ENCODE data around the gene DARS1.

The DARS1 gene

DNA sequence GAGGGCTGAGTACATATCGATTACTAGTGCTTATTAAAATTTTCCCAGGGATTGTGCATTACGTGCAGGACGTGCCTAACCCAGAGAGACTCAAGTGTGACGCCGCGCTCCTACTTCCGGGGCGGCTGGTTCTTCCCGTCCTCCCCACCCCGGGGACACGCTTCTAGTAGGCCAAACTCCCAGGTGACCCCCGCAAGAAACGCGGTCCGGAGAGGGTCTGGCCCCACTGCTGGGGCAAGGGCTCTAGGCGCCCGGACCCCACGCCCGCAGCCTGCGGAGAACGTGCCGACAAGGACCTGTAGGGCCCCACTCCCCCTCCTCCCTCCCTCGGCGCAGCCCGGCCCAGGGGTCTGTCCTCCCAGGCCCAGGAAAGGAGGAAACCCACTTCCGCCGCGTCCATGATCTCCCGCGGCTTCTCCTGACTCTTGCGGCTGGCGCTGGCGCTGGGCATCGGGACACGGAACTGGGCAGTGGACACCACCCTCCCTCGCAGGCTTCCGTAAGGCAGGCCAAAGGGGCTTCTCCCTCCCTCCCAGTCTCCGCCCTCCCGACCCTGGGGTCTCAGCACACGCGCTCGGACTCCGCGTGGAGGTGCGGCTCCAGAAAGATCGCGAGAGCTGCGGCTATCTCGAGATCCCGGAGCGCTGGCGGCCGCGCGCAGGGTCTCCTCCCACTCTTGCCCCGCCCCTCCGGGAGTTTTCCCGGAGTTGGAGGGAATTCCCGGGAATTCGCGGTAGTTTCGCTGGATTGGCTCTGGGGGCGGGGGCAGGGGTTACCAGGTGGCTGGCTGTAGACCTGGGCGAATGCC is at the start of gene DARS1:
DARS1 (minus strand) TSS at position 609 of the 808 bp plus-strand sequence; CDS start at position 451, 158 bp downstream.
- TF ChIP-seq, protein P1, sequence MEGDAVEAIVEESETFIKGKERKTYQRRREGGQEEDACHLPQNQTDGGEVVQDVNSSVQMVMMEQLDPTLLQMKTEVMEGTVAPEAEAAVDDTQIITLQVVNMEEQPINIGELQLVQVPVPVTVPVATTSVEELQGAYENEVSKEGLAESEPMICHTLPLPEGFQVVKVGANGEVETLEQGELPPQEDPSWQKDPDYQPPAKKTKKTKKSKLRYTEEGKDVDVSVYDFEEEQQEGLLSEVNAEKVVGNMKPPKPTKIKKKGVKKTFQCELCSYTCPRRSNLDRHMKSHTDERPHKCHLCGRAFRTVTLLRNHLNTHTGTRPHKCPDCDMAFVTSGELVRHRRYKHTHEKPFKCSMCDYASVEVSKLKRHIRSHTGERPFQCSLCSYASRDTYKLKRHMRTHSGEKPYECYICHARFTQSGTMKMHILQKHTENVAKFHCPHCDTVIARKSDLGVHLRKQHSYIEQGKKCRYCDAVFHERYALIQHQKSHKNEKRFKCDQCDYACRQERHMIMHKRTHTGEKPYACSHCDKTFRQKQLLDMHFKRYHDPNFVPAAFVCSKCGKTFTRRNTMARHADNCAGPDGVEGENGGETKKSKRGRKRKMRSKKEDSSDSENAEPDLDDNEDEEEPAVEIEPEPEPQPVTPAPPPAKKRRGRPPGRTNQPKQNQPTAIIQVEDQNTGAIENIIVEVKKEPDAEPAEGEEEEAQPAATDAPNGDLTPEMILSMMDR (IDR thresholded peaks at IDR 0.05; ENCODE audit: low read length, missing control alignments): no peak
- DNase-seq (ENCODE audit: low read depth): peak; percentile 95
- peak within 1 kb of the TSS; percentile 96 for H3K4me3 ChIP-seq (replicated peaks; ENCODE audit: low read depth, low read length)

DNA sequence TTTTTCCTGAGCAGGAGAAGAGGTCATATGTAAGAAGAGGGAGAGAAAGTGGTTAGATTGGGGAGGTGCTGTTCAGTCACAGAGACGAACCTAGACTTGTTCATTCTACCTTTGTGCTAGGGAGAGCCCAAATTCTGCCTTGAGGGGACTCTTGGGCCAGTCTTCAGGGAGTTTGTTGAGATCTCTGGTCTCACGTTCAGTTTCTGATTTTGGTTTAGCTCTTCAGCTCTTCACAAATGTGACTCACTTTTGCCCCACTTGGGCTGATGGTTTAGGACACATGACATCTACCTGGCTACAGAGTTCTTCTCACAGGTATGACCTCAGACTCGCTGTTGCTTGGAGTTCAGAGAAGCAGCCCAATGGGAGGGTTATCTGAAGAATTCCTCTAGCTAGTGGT is 49.2 kb upstream of the DARS1 start:
- no peak for DNase-seq (ENCODE audit: low read depth)
- TF ChIP-seq, protein P1 (IDR thresholded peaks at IDR 0.05; ENCODE audit: low read length, missing control alignments): no peak
- H3K4me3 ChIP-seq (replicated peaks; ENCODE audit: low read depth, low read length): no peak overlapping the region

DNA sequence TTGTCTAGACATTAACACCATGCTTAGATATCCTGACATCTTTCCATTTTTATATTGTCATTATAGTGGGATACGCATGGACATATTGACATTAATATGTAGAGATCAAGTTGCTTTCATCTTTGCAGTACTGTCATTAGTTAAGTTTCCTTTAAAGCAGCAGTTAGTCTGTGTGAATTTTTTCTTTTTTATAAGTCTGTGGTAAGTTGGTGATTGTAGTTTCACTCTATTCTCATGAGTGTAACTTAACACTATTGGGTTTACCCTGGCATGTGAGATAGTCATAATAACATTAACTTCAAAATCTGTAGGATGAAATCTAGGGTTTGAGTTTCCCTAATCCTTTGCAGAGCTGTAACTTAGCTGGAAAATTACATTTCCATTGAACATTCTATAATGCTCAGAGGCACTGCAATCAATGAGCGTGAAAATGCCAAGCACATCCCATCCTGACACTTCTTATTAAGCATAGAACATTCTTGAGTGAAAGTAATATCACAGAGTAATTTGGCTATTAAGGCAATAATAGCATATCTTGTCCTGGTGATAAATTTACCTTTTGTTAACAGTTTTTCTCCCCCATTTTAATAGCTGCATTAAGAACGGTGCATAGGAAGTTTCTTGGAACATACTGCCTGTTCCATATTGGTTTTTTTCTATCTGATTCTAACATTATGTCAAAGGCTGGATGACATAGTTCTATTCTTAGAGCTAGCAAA is 47.5 kb upstream of the DARS1 start:
- no peak overlapping the region for H3K4me3 ChIP-seq (replicated peaks; ENCODE audit: low read depth, low read length)
- no peak for DNase-seq (ENCODE audit: low read depth)
- TF ChIP-seq, protein P1 (IDR thresholded peaks at IDR 0.05; ENCODE audit: low read length, missing control alignments): no peak

DNA sequence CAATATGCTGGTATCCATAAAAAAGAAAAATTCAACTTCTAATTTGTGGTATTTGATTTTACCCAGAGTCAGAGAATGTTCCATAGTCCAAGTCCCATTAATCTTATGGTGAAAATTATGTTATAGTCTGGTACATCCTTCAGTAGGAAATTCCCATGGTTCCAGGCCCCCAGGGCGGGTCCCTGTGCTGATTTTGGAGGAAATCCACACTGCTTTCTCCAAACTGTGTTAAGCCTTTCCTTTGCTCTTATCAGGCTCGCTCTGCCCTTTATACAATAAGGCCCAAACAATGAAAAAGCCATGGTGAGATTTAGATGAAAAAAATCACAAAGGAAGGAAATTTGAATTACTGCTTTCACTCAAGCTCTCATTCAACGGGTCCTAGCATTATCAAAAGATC is 46.8 kb upstream of the DARS1 start:
- TF ChIP-seq, protein P1 (IDR thresholded peaks at IDR 0.05; ENCODE audit: low read length, missing control alignments): no peak
- H3K4me3 ChIP-seq (replicated peaks; ENCODE audit: low read depth, low read length): no peak overlapping the region
- DNase-seq (ENCODE audit: low read depth): no peak

DNA sequence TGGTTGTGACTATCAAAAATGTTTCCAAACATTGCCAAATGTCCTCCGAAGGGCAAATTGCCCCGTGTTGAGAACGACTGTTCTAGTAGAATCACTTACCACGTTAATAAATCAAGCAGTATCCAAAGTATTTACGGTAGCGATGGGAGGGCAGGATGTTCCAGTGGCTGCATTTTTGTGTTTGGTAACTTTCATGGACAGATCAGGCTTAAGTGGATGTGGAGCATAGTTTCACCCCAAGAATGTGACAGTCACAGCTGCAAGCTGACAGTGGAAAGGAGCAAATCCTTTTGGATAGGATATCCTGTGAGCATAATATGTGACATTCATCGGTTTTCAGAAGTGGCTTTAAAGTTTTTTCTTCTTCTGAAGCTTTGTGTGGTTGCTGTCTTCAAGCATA is 46.3 kb upstream of the DARS1 start:
- no peak for DNase-seq (ENCODE audit: low read depth)
- TF ChIP-seq, protein P1 (IDR thresholded peaks at IDR 0.05; ENCODE audit: low read length, missing control alignments): no peak
- H3K4me3 ChIP-seq (replicated peaks; ENCODE audit: low read depth, low read length): no peak overlapping the region

DNA sequence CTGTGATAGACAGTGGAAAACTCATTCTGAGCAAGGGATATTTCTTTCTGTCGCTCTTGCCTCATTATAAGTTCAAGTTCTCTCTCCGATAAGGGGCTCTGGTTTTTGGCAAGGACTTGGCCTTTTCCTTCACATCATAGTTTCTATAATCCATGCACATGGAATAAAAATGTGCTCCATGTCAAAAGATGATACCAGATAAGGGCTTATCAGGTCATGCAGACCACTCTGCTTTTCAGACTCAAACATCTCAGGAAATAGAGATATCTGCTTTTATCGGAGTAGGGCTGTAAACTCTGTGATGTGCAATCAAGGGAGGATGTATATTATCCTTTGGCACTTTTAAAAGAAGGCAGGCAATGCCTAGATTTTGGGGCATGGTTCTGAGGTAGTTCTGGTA is 45.0 kb upstream of the DARS1 start:
- no peak for DNase-seq (ENCODE audit: low read depth)
- TF ChIP-seq, protein P1 (IDR thresholded peaks at IDR 0.05; ENCODE audit: low read length, missing control alignments): no peak
- no peak overlapping the region for H3K4me3 ChIP-seq (replicated peaks; ENCODE audit: low read depth, low read length)

All from fibroblast of pulmonary artery (primary cell).